Astrocyte of the cerebellum (primary cell): Measurements from ENCODE around the gene YJU2.
"Not testable (repeated sequence)": the region's sequence is repeated elsewhere in the genome, so short reads cannot be mapped to it uniquely, and the experiment has no call there.

Source experiments
- DNase-seq: peaks from one replicate; pipeline ENCODE4 v3.0.0-alpha.2; 2011; ENCODE audit warnings: low read depth
- H3K4me3 ChIP-seq: 2 replicates; pipeline ENCODE4 v1.5.1; 2011; ENCODE audit warnings: mild to moderate bottlenecking, low read depth, low read length, moderate library complexity
- in situ Hi-C: cut with HindIII; loops from 2 replicates; pipeline ENCODE4 v1.10.0; 2017; ENCODE audit warnings: low sequenced_read_pairs
- TF ChIP-seq, protein P1 (sequence below): IDR thresholded peaks from 2 replicates; pipeline ENCODE4 v1.5.1; 2012; ENCODE audit warnings: low read length, low read depth, moderate library complexity, mild to moderate bottlenecking; ENCODE audit errors: missing control alignments

The YJU2 gene

DNA sequence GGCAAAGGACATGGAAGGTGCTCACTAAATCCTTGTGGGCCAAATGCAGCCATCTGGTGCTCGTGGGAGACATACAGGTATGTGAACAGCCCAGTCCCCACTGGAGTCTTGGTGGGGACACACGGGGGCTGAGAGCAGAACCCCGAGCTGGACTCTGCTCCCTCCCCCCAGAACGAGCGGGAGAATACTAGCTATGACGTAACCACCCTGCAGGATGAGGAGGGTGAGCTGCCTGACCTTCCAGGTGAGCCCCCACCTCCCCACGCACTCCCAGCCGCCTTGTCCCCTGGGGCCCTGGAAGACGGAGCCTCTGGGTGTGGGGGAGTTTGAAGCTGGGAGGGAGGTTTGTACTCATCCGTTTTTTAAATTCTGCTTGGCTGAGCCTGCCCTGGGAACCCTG, 31.1 kb upstream of the YJU2 start:
- in situ Hi-C loops: loop anchor here (25.0 kb wide), 1 partner anchor 229 kb away; the partner anchor contains the start of gene EEF2
- TF ChIP-seq, protein P1, sequence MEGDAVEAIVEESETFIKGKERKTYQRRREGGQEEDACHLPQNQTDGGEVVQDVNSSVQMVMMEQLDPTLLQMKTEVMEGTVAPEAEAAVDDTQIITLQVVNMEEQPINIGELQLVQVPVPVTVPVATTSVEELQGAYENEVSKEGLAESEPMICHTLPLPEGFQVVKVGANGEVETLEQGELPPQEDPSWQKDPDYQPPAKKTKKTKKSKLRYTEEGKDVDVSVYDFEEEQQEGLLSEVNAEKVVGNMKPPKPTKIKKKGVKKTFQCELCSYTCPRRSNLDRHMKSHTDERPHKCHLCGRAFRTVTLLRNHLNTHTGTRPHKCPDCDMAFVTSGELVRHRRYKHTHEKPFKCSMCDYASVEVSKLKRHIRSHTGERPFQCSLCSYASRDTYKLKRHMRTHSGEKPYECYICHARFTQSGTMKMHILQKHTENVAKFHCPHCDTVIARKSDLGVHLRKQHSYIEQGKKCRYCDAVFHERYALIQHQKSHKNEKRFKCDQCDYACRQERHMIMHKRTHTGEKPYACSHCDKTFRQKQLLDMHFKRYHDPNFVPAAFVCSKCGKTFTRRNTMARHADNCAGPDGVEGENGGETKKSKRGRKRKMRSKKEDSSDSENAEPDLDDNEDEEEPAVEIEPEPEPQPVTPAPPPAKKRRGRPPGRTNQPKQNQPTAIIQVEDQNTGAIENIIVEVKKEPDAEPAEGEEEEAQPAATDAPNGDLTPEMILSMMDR: no peak
- H3K4me3 ChIP-seq: no peak overlapping the region
- no peak for DNase-seq

DNA sequence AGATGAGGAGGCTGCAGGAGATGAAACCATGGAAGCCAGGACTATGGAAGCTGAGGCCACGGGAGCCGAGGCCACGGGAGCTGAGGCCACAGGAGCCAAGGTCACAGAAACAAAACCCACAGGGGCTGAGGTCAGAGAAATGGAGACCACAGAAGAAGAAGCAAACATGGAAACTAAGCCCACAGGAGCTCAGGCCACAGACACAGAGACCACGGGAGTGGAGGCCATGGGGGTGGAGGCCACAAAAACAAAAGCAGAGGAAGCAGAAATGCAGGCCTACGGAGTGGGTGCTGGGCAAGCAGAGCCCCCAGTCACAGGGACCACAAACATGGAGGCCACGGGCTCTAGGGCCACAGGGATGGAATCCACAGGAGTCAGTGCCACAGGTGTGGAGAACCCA, 30.0 kb upstream of the YJU2 start:
- TF ChIP-seq, protein P1: no peak
- in situ Hi-C loops: loop anchor here (25.0 kb wide), 1 partner anchor 230 kb away; the partner anchor contains the start of gene EEF2
- no peak for DNase-seq
- no peak overlapping the region for H3K4me3 ChIP-seq

DNA sequence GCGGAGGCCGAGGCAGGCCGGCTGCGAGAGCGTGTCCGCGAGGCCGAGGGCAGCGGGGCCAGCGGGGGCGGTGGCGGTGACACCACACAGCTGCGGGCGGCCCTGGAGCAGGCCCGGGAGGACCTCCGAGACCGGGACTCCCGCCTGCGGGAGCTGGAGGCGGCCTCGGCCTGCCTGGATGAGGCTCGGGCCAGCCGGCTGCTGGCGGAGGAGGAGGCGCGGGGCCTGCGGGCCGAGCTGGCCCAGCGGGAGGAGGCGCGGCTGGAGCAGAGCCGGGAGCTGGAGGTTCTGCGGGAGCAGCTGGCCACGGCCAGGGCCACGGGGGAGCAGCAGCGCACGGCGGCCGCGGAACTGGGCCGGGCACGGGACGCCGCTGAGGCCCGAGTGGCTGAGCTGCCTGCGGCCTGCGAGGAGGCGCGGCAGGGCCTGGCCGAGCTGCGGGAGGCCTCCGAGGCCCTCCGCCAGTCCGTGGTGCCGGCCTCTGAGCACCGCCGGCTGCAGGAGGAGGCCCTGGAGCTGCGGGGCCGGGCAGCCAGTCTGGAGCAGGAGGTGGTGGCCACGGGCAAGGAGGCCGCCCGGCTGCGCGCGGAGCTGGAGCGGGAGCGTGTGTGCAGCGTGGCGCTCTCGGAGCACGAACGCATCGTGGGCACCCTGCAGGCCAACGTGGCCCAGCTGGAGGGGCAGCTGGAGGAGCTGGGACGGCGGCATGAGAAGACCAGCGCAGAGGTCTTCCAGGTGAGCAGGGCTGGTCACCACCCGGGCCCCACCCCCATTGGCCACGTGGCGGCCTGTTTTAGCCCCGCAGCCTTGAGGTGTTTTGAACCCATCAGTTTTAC, 29.2 kb upstream of the YJU2 start:
- no peak for DNase-seq
- TF ChIP-seq, protein P1: no peak
- in situ Hi-C loops: loop anchor here (25.0 kb wide), 1 partner anchor 230 kb away; the partner anchor contains the start of gene EEF2
- no peak overlapping the region for H3K4me3 ChIP-seq

DNA sequence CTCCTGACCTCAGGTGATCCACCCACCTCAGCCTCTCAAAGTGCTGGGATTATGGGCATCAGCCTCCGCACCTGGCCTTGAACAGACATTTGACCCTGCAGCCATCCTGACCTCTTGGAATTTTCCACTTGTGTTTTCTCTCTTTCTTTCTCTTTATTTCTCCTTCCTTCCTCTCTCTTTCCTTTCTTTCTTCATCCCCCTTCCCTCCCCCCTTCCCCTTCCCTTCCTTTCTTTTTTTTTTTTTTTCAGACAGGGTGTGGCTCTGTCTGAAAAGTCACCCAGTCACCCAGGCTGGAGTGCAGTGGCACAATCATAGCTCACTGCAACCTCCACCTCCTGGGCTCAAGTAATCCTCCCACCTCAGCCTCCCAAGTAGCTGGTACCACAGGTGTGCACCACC, 28.4 kb upstream of the YJU2 start:
- in situ Hi-C loops: loop anchor here (25.0 kb wide), 1 partner anchor 231 kb away; the partner anchor contains the start of gene EEF2
- not testable (repeated sequence) for DNase-seq, H3K4me3 ChIP-seq

DNA sequence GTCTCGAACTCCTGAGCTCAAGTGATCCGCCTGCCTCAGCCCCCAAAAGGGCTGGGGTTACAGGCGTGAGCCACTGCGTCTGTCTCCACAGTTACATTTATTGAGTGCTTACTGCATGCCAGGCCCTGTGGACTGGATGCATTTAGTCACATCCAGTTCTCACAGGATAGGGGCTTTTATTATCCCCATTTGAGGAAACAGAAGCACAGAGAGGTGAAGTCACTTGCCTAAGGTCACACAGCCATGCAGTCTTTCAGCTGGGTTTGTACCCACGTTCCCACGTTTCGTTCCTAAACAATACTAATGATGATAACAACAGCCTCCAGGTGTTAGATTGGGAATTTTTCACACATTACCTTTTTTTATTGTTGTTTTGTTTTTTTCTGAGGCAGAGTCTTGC, 26.7 kb upstream of the YJU2 start:
- in situ Hi-C loops: loop anchor here (25.0 kb wide), 1 partner anchor 233 kb away; the partner anchor contains the start of gene EEF2
- TF ChIP-seq, protein P1: no peak
- H3K4me3 ChIP-seq: no peak overlapping the region
- DNase-seq: no peak

DNA sequence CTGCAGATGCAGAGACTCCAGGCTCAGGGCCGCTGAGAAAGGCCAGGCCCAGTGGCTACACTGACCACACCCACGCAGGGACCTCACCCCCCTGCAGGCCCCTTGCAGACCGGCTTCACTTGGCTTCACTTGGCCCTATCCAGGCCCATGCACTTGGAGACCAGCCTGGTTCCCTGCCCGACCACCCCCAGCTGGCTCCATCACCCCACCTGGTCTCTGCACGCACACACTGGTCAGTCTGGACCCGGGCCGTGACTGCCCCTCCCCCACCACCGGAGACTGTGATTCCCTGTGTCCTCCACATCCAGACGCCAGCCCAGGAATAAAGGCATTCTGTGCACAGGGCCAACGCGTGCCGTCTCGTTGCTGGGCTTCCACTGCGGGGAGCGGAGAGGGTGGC, 22.4 kb upstream of the YJU2 start:
- in situ Hi-C loops: loop anchor here (25.0 kb wide), 1 partner anchor 237 kb away; the partner anchor contains the start of gene EEF2
- DNase-seq: no peak
- TF ChIP-seq, protein P1: no peak
- no peak overlapping the region for H3K4me3 ChIP-seq

DNA sequence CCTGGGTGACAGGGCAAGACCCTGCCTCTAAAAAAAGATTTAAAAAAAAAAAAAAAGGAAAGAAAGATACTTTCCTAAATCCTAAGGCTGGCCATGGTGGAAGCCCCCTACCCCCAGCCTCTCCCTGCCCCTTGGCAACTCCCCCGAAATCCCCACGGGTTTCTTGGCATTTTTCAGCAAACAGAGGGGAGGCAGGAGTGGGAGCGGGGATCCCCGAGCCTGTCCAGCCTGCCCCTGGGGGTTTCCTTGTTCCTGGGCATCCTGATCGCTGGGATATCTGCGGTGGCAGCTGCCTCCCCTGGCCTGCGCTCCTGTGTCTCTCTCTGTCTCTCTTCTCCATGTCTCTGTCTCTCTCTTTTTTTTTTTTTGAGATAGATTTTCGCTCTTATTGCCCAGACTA, 21.0 kb upstream of the YJU2 start:
- no peak for DNase-seq
- H3K4me3 ChIP-seq: no peak overlapping the region
- in situ Hi-C loops: no loop called here
- TF ChIP-seq, protein P1: no peak
